ENCODE results near the gene CCT3.
A peak's percentile ranks its signal among the peaks of the same experiment; 100 is the strongest.
"Not testable (repeated sequence)": the region's sequence is repeated elsewhere in the genome, so short reads cannot be mapped to it uniquely, and the experiment has no call there.

The CCT3 gene

GRCh38 chr1:156338180-156338976 is at the start of gene CCT3, which contains the start of gene TSACC:
TSS of gene CCT3 (minus strand) at chr1:156338292. CDS start at chr1:156338184, 108 bp downstream.
TSS of gene TSACC (plus strand) at chr1:156338526. CDS start at chr1:156339758, 1,232 bp downstream.
- peak; percentile 99 for DNase-seq (ENCODE audit: low spot score)

DNA sequence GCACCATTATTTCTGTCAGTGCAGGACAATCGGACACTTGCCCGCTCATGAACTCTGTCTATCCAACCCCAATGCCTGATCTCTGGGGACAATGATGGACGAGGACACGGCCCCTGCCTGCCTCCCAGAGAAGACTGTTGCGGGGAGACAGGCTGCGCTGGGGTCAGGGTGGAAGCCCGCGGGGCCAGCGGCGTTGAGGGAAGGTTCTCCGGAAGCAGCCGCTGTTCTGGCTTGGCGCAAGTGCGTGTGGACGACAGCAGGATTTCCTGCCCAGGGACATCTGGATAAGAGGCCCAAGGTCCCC is 49.7 kb upstream of the CCT3 start:
- no peak for DNase-seq (ENCODE audit: low spot score)

- DNase-seq (ENCODE audit: low spot score): no peak
Measured at GRCh38 chr1:156386949-156387869, 49.1 kb upstream of the CCT3 start.

GRCh38 chr1:156386134-156386901 is 48.2 kb upstream of the CCT3 start:
- DNase-seq (ENCODE audit: low spot score): no peak

- DNase-seq (ENCODE audit: low spot score): peak; percentile 87
Measured at GRCh38 chr1:156385534-156386031, 47.5 kb upstream of the CCT3 start.

GRCh38 chr1:156384658-156385057 is 46.6 kb upstream of the CCT3 start:
- no peak for DNase-seq (ENCODE audit: low spot score)

GRCh38 chr1:156384007-156384406 is 45.9 kb upstream of the CCT3 start:
- DNase-seq (ENCODE audit: low spot score): no peak

DNA sequence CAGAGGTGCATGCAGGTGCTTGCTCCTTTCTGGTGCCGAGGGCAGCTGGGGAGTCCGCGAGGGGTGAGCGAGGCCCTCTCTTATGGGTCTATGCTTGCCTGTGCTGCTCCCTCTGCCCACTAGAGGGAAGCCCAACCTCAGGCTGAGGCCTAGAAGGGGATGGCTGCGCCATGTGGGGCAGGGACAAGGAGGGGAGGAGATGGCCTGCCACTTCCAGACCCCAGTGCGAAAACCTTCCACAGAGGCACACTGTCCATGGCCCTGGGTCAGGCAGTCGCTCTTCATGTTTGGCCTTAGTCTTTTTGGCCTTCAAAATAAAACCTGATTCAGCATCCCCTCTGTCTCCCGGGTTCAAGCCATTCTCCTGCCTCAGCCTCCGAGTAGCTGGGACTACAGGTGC is 44.9 kb upstream of the CCT3 start:
- peak; percentile 88 for DNase-seq (ENCODE audit: low spot score)

GRCh38 chr1:156382561-156382960 is 44.5 kb upstream of the CCT3 start:
- no peak for DNase-seq (ENCODE audit: low spot score)

- DNase-seq (ENCODE audit: low spot score): no peak
Measured at GRCh38 chr1:156379420-156380165, 41.5 kb upstream of the CCT3 start.

- no peak for DNase-seq (ENCODE audit: low spot score)
Measured at GRCh38 chr1:156378557-156378956, 40.5 kb upstream of the CCT3 start.

DNA sequence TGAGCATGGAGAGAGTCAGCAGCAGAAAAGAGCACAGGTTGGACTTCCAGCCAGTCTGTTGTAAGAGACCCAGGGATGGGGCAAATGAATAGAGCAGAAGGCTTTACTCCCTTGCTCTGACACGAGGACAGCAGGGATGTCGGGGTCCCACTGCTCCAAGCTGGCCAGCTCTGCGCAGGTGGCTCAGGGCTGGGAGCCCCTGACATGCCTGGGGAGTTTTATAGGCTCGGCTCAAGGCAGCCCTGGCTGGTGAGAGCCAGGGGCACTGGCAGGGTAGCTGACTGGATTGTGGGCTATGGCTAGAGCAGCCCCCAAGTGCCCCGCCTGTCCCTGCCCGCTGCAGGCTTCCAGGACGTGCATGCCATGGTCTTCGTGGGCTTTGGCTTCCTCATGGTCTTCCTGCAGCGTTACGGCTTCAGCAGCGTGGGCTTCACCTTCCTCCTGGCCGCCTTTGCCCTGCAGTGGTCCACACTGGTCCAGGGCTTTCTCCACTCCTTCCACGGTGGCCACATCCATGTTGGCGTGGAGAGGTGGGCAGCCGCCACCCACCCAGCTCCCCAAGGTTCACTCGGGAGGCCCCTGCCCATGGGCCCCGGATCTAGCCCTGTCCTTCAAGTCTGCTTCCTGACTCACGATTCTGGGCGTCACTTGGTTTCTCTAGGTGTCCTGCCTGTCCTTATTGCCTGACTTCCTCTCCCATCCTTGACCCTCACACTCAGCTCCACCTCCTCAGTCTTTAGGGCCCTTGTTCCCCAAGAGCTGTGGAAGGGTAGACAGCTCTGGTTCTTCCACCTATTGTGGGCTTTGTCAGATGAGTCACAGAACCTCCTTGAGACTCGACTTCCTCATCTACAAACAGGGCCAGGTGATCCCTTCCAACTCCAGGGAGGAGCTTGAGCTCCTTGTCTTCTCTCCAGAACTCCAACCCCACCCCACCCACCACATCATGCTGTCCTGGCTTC is 39.1 kb upstream of the CCT3 start:
- DNase-seq (ENCODE audit: low spot score): no peak

DNA sequence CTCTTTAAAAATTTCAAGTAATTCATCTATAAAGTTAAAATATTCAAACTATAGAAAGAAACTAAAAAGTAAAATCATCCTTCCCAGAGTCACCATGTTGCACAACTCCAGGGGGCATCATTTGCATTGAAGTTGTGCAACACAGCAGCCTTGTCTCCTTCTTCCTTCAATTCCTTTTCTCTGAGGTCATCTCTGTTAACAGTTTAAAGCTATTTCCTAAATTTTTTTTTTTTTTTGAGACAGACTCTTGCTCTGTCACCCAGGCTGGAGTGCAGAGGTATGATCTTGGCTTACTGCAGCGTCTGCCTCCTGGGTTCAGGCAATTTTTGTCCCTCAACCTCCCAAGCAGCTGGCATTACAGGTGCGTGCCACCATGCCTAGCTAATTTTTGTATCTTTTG is 38.1 kb upstream of the CCT3 start:
- peak; percentile 64 for DNase-seq (ENCODE audit: low spot score)

DNA sequence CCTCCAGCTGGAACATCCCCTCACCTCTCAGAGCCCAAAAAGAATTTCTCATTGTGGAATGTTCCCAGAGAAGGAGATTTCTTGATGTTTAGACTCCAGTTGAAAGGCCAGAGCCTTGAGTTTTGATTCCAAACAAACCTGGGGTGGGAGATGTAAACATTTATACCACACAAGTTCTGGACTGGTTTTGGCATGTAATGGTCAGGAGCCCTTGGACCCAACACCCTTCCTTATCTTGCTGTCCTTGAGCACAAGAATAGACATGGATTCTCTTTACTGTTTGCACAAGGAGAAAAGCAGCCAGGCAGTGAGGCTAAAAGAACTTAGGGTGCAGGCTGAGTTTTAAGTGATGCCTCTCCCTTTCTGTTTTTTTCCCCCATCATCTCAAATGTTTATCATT is 35.5 kb upstream of the CCT3 start:
- no peak for DNase-seq (ENCODE audit: low spot score)

DNA sequence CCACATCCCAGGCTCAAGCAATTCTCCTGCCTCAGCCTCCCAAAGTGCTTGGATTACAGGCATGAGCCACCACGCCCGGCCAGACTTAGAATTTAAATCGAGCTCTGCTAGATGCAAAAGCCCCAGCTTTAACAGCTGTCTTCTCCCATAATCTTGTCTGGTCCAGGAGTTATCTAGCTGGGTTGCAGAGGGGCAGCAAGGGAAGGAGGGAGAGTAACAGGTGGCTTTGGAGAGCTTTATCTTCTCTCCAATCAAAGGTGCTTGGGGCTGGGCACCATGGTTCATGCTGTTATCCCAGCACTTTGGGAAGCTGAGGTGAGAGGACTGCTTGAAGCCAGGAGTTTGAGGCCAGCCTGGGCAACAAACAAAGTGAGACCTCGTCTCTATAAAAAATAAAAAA is 34.8 kb upstream of the CCT3 start:
- no peak for DNase-seq (ENCODE audit: low spot score)

DNA sequence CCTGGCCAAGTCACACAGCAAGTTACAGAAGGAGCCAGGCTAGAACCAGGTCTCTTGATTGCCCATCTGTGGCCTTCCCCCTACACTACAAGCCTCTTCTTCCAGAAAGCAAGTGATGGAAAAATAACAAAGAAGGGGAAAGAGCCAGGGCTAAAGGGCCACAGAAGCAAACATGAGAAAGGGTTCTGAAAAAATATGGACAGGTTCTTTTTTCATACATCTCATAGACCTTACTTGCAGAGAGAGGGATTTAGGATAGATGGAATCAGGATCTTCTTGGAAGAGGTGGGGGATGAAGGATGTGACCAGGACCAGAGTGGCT is 34.1 kb upstream of the CCT3 start:
- DNase-seq (ENCODE audit: low spot score): no peak

- peak; percentile 70 for DNase-seq (ENCODE audit: low spot score)
Measured at GRCh38 chr1:156371553-156372264, 33.6 kb upstream of the CCT3 start.

- not testable (repeated sequence) for DNase-seq (ENCODE audit: low spot score)
Measured at GRCh38 chr1:156369685-156370286, 31.7 kb upstream of the CCT3 start.

Data from GM03348 (cell line).